ENCODE measurements around the gene DOCK6.

The DOCK6 gene

DNA sequence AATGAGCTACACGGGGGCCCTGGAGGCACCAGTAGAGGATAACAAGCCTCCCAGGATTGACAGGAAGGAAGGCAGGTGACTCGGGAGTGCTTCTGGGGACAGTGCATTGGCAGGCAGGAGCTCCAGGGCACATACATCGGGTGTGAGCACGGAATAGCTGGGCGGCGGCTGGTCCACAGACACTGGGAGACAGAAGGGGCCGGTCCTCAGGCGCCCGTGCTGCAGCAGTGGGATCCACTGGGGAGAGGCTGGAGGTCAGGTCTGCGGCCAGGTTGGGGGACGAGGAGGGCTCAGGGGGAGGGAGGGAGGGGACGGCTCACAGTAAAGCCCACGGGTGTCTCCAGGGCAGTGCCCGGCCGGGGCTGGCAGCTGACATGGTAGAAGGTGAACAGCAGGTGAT, 25.0 kb downstream of the DOCK6 start (continued):
- TF ChIP-seq ZNF473 (tag by site-specific recombination; IDR thresholded peaks at IDR 0.05) (no peak), ZNF571 (tag by site-specific recombination; IDR thresholded peaks at IDR 0.05) (no peak), ZNF585B (tag by site-specific recombination; IDR thresholded peaks at IDR 0.05) (no peak), GLIS2 (tag by site-specific recombination; IDR thresholded peaks at IDR 0.05) (no peak)
- TF ChIP-seq, protein P1, sequence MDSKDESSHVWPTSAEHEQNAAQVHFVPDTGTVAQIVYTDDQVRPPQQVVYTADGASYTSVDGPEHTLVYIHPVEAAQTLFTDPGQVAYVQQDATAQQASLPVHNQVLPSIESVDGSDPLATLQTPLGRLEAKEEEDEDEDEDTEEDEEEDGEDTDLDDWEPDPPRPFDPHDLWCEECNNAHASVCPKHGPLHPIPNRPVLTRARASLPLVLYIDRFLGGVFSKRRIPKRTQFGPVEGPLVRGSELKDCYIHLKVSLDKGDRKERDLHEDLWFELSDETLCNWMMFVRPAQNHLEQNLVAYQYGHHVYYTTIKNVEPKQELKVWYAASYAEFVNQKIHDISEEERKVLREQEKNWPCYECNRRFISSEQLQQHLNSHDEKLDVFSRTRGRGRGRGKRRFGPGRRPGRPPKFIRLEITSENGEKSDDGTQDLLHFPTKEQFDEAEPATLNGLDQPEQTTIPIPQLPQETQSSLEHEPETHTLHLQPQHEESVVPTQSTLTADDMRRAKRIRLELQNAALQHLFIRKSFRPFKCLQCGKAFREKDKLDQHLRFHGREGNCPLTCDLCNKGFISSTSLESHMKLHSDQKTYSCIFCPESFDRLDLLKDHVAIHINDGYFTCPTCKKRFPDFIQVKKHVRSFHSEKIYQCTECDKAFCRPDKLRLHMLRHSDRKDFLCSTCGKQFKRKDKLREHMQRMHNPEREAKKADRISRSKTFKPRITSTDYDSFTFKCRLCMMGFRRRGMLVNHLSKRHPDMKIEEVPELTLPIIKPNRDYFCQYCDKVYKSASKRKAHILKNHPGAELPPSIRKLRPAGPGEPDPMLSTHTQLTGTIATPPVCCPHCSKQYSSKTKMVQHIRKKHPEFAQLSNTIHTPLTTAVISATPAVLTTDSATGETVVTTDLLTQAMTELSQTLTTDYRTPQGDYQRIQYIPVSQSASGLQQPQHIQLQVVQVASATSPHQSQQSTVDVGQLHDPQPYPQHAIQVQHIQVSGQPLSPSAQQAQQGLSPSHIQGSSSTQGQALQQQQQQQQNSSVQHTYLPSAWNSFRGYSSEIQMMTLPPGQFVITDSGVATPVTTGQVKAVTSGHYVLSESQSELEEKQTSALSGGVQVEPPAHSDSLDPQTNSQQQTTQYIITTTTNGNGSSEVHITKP (tag by site-specific recombination; IDR thresholded peaks at IDR 0.05), result no peak

DNA sequence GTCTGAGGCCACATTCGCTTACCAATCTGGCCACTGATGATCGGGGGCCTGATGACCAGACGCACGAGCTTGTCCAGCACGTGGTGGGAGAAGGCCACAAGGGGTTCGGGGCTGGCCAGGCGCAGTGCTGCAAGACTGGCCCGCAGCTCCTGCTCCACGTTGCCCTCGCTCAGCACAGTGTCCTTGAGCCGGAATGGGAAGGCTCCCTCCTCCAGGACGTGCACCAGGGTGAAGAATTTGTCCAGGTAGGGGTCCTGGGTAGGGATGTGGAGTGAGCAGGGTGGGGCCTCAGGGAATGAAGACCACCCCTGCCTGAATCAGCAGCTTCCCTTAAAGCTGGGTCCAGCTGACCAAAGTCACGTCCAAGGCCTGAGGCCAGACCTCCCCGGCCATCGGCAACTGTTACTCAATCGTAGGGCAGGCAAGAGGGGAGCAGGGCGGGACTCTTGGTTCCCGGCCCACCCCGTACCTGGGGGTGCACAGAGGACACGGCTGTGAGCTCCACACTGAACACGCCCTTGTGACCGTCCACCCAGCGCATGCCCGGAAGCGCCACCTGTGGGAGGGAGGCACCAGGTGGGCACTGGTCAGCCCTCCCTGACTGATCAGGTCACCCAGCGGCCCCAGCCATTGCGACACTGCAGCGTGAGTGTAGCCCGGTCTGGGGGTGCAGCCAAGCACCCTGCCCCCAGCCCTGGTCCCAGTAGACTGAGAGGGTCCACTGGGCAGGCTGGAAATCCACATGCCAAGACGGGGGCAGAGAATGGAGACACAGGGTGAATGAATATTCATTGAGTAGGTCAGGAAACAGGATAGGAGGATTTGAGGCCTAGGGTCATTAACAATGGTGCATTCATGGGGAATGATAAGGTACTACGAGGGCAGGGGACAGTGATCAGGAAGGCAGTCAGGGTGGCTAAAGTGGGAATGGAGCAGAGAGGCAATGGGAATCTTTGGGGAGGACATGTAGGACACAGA, 25.7 kb downstream of the DOCK6 start:
- TF ChIP-seq ZNF561 (tag by site-specific recombination; IDR thresholded peaks at IDR 0.05; ENCODE audit: borderline replicate concordance), result no peak
- no peak for TF ChIP-seq KLF10 (tag by site-specific recombination; IDR thresholded peaks at IDR 0.05)
- TF ChIP-seq ZNF76 (tag by site-specific recombination; IDR thresholded peaks at IDR 0.05; ENCODE audit: borderline replicate concordance, low read depth), result no peak
- TF ChIP-seq, protein P2, sequence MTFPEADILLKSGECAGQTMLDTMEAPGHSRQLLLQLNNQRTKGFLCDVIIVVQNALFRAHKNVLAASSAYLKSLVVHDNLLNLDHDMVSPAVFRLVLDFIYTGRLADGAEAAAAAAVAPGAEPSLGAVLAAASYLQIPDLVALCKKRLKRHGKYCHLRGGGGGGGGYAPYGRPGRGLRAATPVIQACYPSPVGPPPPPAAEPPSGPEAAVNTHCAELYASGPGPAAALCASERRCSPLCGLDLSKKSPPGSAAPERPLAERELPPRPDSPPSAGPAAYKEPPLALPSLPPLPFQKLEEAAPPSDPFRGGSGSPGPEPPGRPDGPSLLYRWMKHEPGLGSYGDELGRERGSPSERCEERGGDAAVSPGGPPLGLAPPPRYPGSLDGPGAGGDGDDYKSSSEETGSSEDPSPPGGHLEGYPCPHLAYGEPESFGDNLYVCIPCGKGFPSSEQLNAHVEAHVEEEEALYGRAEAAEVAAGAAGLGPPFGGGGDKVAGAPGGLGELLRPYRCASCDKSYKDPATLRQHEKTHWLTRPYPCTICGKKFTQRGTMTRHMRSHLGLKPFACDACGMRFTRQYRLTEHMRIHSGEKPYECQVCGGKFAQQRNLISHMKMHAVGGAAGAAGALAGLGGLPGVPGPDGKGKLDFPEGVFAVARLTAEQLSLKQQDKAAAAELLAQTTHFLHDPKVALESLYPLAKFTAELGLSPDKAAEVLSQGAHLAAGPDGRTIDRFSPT (tag by site-specific recombination; IDR thresholded peaks at IDR 0.05), result no peak
- TF ChIP-seq, protein P3, sequence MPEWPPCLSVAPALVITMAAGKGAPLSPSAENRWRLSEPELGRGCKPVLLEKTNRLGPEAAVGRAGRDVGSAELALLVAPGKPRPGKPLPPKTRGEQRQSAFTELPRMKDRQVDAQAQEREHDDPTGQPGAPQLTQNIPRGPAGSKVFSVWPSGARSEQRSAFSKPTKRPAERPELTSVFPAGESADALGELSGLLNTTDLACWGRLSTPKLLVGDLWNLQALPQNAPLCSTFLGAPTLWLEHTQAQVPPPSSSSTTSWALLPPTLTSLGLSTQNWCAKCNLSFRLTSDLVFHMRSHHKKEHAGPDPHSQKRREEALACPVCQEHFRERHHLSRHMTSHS (tag by site-specific recombination; IDR thresholded peaks at IDR 0.05), result no peak
- no peak for TF ChIP-seq KLF16 (tag by site-specific recombination; IDR thresholded peaks at IDR 0.05)
- TF ChIP-seq ZNF24 (tag by site-specific recombination; IDR thresholded peaks at IDR 0.05), result no peak
- TF ChIP-seq, protein P4, sequence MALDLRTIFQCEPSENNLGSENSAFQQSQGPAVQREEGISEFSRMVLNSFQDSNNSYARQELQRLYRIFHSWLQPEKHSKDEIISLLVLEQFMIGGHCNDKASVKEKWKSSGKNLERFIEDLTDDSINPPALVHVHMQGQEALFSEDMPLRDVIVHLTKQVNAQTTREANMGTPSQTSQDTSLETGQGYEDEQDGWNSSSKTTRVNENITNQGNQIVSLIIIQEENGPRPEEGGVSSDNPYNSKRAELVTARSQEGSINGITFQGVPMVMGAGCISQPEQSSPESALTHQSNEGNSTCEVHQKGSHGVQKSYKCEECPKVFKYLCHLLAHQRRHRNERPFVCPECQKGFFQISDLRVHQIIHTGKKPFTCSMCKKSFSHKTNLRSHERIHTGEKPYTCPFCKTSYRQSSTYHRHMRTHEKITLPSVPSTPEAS (tag by site-specific recombination; IDR thresholded peaks at IDR 0.05), result no peak
- no peak for TF ChIP-seq ZNF677 (tag by site-specific recombination; IDR thresholded peaks at IDR 0.05)
- TF ChIP-seq ZNF624 (tag by site-specific recombination; IDR thresholded peaks at IDR 0.05), result no peak
- TF ChIP-seq, protein P5, sequence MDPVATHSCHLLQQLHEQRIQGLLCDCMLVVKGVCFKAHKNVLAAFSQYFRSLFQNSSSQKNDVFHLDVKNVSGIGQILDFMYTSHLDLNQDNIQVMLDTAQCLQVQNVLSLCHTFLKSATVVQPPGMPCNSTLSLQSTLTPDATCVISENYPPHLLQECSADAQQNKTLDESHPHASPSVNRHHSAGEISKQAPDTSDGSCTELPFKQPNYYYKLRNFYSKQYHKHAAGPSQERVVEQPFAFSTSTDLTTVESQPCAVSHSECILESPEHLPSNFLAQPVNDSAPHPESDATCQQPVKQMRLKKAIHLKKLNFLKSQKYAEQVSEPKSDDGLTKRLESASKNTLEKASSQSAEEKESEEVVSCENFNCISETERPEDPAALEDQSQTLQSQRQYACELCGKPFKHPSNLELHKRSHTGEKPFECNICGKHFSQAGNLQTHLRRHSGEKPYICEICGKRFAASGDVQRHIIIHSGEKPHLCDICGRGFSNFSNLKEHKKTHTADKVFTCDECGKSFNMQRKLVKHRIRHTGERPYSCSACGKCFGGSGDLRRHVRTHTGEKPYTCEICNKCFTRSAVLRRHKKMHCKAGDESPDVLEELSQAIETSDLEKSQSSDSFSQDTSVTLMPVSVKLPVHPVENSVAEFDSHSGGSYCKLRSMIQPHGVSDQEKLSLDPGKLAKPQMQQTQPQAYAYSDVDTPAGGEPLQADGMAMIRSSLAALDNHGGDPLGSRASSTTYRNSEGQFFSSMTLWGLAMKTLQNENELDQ (tag by site-specific recombination; IDR thresholded peaks at IDR 0.05; ENCODE audit: low read depth), result no peak
- CTCF ChIA-PET, result no interaction called here
- H3K27ac ChIP-seq (ENCODE audit: extremely low read depth, low read depth, low read length), result no peak overlapping the region
- H3K36me3 ChIP-seq (ENCODE audit: control insufficient read depth in 2 of 2, insufficient read depth in 1 of 2, low read length in 2 of 2), result peaks cover 0 to 28% of the 10 kb centered on the region in 2 experiments; a peak in 2 of 3 replicates
- H3K4me3 ChIP-seq (ENCODE audit: low read depth, low read length), result no peak overlapping the region
- POLR2A ChIA-PET, result no interaction called here
- no peaks in the 10 kb centered on the region for H3K4me1 ChIP-seq (ENCODE audit: control insufficient read depth, insufficient read depth, low read length)
- no peaks in the 10 kb centered on the region for H3K9me3 ChIP-seq (ENCODE audit: control insufficient read depth, insufficient read depth, low read depth, low read length)
